ENCODE results near the gene NCR3LG1.
"Not testable (repeated sequence)": the region's sequence is repeated elsewhere in the genome, so short reads cannot be mapped to it uniquely, and the experiment has no call there.

Gene NCR3LG1

DNA sequence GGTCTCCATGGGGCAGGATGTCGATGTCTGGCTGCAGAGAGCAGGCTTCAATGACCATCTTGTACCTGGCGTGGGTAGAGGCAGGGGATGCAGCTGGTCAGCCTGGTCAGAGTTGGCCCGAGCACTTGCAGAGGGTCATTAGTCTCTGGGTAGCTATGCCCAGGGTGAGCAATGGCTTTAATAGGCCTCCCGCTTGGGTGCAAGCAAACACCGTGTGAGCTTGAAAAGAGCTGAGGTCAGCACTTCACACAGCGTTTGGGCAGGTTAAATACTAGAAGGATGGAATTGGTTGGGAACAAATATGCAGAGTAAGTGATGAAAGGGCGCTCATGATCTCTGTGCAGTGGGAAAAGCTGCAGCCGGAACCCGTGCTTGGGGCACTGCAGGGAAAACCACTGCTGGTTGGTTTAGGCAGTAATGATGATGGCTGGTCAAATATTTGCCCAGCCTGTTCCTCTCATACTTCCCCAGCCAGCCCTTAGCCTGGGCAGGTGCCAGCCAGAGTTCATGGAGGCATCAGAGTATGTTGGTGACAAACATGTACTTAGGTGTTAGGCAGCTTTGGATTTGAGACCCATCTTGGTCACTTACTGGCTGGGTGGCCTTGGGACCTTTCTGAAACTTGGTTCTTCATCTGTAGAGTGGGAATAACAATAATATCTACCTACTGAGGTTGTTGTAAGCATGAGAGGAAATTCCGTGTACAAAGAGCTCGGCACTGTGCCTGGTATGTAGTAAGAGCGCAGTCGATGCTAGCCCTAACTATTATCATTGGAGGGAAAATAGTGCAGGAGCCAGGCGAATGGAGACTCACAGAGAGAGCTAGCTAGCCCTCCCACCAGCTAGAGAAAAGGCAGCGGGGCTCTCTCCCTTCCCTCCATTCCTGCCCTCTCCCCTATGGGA is 62.1 kb downstream of the NCR3LG1 start:
- DNase-seq, result peak; percentile 51

DNA sequence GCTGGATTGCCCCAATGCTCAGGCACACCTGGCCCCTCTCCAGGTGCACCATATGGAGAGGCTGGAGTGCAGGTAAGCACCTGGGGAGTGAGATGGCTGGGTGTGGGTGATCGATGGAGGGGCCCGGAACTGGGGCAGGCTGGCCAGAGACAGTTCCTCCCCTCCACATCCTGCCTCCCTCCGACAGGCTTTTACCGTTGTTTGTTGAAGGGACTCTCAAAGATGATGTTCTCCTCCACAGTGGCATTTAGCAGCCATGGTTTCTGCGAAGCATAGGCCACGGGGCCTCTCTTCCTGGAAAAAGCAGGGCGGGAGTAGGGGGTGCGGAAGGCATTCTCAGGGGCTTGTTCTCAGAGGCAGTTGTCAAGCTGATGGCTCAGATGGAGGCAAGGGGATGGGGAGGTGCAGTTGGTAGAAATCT is 62.7 kb downstream of the NCR3LG1 start:
- DNase-seq, result no peak

DNA sequence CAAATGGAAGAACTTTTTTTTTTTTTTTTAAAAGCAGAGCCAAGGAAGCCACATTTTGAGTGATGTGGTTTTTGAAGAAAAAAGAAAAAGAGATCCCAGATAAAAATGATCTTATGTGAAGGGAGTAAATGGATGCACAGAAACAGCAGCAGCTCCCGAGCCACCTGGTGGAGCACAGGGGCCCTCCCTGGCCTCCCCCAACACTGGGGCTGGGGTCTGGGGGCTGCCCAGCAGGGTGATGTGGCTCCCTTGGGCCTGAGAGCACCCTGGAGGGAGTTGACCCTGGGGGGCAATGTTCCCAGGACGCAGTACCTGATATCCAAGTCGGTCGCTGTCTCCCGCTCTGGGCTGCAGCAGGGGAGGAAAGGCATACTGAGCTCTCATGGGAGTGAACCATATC is 63.4 kb downstream of the NCR3LG1 start:
- DNase-seq, result no peak

DNA sequence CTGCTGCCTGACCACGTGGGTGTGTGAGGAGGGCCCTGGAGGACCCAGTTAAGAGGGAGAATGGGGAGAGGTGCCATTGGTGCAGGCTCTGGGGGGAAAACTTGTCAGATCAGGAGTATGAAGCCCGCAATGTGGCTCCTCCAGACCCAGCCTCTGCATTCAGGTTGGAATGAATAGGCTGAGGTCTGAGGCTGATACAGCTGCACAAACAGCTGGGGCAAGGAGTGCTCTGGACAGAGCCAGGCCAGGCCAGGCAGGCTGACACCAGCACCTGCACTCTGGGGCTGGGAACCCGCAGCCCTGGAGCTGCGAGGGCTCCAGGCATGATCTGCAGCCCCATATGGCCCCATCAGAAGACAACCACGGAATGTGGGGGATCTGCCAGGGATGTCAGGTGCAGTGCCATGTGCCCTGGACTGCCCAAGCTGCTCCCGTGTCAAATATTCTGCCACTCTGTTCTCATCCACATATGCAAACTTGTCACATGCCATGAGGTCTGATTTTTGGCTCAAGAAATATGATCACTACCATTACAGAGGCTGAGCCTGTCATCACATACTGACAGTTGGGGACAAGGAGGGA is 64.0 kb downstream of the NCR3LG1 start:
- DNase-seq, result no peak

DNA sequence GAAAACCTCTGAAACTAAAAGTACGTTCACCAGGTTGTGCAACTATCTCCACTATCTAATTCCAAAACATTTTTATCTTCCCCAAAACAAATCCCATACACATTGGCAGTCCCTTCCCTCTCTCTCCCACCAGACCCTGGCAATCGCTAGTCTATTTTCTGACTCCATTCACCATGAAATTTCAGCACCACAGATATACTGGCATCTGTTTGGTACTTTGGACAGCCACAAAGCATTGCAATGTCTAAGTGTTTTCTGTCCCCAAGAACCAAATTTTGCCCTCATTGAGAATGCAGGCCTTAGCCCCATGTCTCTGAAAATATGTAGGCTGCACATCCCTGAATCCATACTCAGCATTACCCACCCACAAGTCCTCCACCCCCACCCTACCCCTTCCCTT is 64.9 kb downstream of the NCR3LG1 start:
- no peak for DNase-seq

DNA sequence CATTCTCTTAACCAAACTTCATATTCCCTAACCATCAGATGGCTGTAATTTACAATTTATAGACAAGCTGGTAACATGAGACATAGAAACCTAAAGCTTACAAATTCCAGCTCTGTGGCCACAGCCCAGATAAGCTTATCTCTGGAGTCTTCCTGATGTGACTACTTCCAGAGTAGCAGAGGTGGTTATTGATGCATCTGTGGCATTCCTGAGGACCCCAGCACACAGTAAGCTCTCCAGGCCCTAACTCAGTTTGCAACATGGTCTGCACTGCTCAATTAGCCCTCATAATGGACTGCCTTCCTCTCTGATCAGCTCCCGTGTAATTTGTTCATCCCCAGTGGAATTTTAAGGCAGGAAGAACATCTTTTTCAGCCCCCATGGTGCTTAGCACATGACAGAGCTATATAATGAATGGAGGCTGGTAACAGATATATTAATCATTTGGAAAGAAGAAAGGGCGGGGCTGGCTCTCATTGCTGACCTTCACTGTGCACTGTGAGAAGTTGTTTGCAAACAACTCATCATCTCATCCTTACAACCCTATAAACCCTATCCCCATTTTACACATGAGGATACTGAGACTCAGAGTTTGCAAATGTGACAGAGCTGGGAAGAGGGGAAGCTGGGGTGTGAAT is 67.0 kb downstream of the NCR3LG1 start:
- no peak for DNase-seq

DNA sequence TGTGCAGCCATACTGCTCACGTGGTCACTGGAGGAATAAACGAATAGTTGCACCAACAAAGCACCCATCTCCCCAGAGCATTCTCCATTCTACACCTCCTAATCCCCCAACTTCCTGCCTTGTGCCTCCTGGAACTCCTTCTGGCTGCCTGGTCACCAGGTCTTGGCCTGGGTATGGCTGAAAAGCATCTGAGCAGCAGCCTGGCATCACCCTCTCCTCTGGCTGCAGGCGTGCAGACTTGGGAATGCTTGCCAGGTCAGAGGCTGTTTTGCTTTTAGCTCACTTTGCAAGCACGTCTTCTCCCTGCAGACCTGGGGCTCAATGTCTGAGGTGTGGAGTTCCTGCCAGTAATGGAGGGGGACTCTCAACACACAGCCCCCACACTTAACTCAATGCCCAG is 70.2 kb downstream of the NCR3LG1 start:
- no peak for DNase-seq

DNA sequence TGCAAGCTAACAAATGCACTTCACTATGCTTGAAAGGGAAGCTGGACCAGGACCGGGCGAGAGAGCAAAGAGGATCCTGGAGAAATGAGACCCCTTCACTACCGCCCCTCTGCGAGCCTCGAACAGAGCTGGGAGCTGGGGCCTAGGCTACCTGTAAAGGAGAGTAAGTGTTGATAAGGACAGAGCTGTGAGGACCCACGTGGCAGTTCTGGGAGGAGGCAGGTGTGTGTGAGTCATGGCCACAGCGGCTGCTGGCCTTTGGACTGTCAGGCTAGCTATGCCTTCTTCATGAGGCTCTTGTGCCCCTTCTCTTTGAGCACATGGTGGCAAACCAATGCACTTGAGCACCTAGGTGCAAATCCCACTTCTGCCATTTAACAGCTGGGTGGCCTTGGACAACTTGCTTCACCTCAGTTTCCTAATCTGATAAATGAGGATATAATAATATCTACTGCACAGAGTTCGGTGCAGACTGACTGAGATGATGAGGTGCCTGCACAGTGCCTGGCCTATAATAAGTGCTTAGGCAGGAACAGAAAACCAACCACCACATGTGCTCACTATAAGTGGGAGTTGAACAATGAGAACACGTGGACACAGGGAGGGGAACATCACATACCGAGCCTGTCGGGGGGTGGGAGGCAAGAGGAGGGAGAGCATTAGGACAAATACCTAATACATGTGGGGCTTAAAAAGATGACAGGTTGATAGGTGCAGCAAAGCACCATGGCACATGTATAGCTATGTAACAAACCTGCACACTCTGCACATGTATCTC is 72.1 kb downstream of the NCR3LG1 start:
- DNase-seq, result no peak

DNA sequence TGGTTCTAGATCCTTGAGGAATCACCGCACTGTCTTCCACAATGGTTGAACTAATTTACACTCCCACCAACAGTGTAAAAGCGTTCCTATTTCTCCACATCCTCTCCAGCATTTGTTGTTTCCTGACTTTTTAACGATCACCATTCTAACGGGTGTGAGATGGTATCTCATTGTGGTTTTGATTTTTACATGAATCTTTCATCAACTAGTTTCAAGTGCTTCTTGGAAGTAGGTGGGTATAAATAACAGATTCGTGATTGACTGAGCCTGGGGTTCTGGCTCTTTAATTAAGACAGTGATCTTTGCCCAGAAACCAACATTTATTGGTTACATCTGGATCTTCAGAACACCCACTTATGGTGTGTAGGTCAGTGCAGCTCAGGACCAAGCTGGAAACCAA is 74.6 kb downstream of the NCR3LG1 start:
- DNase-seq, result not testable (repeated sequence)
